Thyroid gland (tissue), 4 donors: ENCODE results near the gene IWS1. TPM values are rescaled to one million over a fixed set of nuclear protein-coding genes. Genes with fewer than 3 reads are reported as not detected.
"Not testable (repeated sequence)": the region's sequence is repeated elsewhere in the genome, so short reads cannot be mapped to it uniquely, and the experiment has no call there.

Experiments used
- DNase-seq, 2 donors: peaks; one replicate each; pipeline ENCODE4 v3.0.0-alpha.2; 2019
- H3K27ac ChIP-seq, 3 donors: fragments of 200-600 bp; sonication (generic); 1 replicate in 2 of 3; 2 replicates in 1 of 3; pipeline ENCODE4 v1.5.1; 2016 to 2019; ENCODE audit warnings: mild to moderate bottlenecking in 1 of 3, moderate library complexity in 1 of 3
- H3K27me3 ChIP-seq: fragments of 200-600 bp; sonication (generic); one replicate; pipeline ENCODE4 v1.5.1; 2019
- H3K36me3 ChIP-seq, 2 donors: fragments of 200-600 bp; sonication (generic); one replicate each; pipeline ENCODE4 v1.5.1; 2016 to 2019
- H3K4me1 ChIP-seq, 2 donors: fragments of 200-600 bp; sonication (generic); one replicate each; pipeline ENCODE4 v1.5.1; 2017 to 2019
- H3K4me3 ChIP-seq, 3 donors: fragments of 200-600 bp; sonication (generic); replicated peaks in 1 of 3; 1 replicate in 2 of 3; 2 replicates in 1 of 3; pipeline ENCODE4 v1.5.1; 2016; ENCODE audit warnings: mild to moderate bottlenecking in 1 of 3
- H3K9me3 ChIP-seq: fragments of 200-600 bp; sonication (generic); one replicate; pipeline ENCODE4 v1.5.1; 2017
- POLR2A ChIP-seq, 2 donors: fragments of 450-650 bp; IDR thresholded peaks; one replicate each; pipeline ENCODE4 v1.6.1; 2017; ENCODE audit warnings: antibody characterized with exemption in 2 of 2, mild to moderate bottlenecking in 2 of 2, moderate library complexity in 1 of 2
- WGBS, 2 donors: methylation state at CpG; one replicate each; pipeline ENCODE4 v1.1.5; 2017; 5-methylcytosine and 5-hydroxymethylcytosine counted together
- intact Hi-C: fragments of 100-400 bp; cut with DNase I; formaldehyde crosslinking; loops from one replicate; pipeline ENCODE4 v1.15.1; 2023
- total RNA-seq, 4 donors: library from RNA; depleted of rRNA; stranded (reverse); fragments of >200 nt; gene quantifications; one replicate each; pipeline ENCODE4 v1.2.3, GENCODE V29; 2016
- TF ChIP-seq, protein P1 (sequence below), 6 experiments: fragments of 200-600 bp in 3 of 6; fragments of 450-650 bp in 3 of 6; sonication (generic) in 3 of 6; IDR thresholded peaks; one replicate each; pipeline ENCODE4 v1.5.1; 2016 to 2019; ENCODE audit warnings: antibody characterized with exemption in 6 of 6, mild to moderate bottlenecking in 2 of 6, inconsistent platforms in 1 of 6, moderate library complexity in 1 of 6

IWS1 gene
- total RNA-seq, 4 donors from 2014 or later, result 33.8 to 70.4 (median 42.1) TPM

DNA sequence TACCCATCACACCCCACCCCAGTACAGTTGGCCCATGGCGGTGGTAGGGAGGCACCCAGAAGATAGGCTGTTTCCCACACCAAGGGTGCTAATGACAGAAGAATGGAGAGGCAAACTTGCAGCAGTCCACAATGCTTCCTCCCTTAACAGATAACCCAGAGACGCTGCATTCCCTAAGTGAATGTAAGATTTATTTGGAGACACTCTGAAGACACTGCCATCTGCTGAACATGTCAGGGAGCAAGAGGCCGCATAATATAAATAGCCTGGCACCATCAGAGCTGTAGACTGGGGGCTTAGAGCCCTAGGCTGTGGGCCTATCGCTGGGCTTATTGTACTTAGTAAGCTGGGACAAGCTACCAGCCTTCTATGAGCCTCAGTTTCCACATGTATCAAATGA is 2.2 kb upstream of the IWS1 start:
- intact Hi-C loops, result no loop called here
- 68 to 80% methylated on average over 4 of the region's 4 CpGs for WGBS, 2 donors
- peaks cover 14 to 20% of the 10 kb centered on the region in 2 donors for H3K4me1 ChIP-seq

DNA sequence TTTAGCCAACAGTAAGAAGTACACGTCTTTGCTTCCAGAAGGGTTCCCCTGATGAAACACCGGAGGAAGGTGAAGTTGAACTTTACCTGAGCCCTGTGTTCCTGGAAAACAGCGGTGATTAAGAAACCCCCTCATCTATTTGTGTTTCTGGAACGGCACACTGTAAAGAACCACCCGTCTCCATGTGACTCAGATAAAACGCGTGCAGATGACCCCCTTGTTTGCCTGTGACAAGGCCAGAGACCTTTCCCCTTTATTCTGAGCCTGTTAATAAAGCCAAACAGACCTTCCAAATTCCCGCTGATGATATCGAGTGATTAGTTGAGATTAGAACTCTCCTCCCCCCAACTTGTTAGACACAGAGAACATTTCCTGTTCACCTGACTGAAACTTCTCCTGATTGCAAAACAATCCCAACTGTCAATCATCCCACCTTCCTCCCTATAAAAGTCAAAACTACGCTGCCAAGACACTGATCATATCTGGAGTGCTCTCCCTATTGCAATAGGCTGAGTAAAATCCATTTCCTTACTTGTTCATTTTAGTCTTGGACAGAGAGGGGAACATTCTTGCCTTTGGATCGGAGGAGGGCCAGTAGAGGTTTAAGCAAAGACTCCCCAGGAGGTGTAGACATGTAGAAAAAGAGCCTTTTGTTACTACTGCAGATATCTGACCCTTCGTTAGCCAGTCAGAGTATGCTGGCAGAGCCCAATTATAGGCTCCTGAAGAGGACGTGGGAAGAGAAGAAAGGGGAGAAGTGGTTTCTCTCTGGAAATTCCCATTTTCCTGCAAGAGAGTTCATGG is 914 bp upstream of the IWS1 start:
- 27 to 28% methylated on average over 13 of the region's 13 CpGs for WGBS, 2 donors
- Histone ChIP-seq H3K36me3 (peaks cover 0 to 12% of the 10 kb centered on the region in 2 donors), H3K27me3 (no peaks in the 10 kb centered on the region), H3K4me1 (peaks cover 14 to 20% of the 10 kb centered on the region in 2 donors), H3K9me3 (no peaks in the 10 kb centered on the region), H3K4me3 (peak overlapping the region in 2 of 3 donors; percentile 84 to 94), H3K27ac (peak overlapping the region; percentile 83 to 95 (median 92))
- no peak for TF ChIP-seq POLR2A (IDR thresholded peaks at IDR 0.05)
- TF ChIP-seq, protein P1, sequence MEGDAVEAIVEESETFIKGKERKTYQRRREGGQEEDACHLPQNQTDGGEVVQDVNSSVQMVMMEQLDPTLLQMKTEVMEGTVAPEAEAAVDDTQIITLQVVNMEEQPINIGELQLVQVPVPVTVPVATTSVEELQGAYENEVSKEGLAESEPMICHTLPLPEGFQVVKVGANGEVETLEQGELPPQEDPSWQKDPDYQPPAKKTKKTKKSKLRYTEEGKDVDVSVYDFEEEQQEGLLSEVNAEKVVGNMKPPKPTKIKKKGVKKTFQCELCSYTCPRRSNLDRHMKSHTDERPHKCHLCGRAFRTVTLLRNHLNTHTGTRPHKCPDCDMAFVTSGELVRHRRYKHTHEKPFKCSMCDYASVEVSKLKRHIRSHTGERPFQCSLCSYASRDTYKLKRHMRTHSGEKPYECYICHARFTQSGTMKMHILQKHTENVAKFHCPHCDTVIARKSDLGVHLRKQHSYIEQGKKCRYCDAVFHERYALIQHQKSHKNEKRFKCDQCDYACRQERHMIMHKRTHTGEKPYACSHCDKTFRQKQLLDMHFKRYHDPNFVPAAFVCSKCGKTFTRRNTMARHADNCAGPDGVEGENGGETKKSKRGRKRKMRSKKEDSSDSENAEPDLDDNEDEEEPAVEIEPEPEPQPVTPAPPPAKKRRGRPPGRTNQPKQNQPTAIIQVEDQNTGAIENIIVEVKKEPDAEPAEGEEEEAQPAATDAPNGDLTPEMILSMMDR (IDR thresholded peaks at IDR 0.05), result no peak
- intact Hi-C loops, result no loop called here
- DNase-seq, result no peak

More for the DNA sequence above, 2.2 kb upstream of the IWS1 start:
- Histone ChIP-seq H3K4me3 (no peak overlapping the region), H3K36me3 (no peaks in the 10 kb centered on the region), H3K27ac (no peak overlapping the region), H3K27me3 (no peaks in the 10 kb centered on the region), H3K9me3 (no peaks in the 10 kb centered on the region)
- TF ChIP-seq, protein P1 (IDR thresholded peaks at IDR 0.05), result no peak
- no peak for TF ChIP-seq POLR2A (IDR thresholded peaks at IDR 0.05)
- no peak for DNase-seq

DNA sequence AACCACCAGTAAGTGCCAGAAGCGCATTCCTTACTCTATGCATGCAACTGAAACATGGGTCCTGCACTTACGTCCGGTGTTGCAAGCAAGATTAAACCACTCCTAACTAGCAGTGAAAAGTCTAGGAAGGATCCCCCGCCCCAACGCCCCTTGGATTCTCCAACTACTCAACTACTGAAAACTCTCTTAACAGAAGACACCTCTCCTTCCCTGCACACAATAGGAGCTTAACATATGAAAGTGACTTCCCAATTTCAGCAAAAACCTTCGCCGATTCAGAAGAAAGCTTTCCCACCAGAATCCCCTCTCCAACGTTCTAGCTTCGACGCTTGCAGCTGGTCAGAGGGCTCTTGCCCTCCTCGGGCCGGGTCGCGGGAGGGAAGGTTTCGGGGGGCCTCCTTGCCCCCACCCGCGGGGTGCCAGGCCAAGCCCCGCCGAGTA is 578 bp downstream of the IWS1 start:
- intact Hi-C loops, result no loop called here
- Histone ChIP-seq H3K4me3 (peak overlapping the region; percentile 84 to 98 (median 94)), H3K27me3 (no peaks in the 10 kb centered on the region)

DNA sequence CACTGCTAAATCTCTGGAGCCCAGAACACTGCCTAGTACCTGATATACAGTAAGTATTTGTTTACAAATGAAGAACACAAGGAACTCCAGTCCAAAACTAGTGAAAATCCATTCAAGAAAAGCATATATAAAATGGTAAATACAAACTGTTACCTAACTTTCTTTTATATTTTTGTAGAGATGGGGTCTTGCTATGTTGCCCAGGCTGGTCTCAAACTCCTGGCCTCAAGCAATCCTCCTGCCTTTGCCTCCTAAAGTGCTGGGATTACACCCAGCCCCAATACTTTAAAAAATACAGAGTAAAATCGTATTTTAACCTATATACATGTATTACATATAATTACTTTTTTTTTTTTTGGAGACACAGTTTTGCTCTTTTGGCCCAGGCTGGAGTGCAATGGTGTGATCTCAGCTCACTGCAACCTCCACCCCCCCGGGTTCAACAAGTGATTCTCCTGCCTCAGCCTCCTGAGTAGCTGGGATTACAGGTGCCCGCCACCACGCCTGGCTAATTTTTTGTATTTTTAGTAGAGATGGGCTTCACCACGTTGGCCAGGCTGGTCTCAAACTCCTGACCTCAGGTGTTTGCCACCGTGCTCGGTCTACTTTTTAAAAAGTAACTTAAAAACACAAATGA is 2.0 kb downstream of the IWS1 start:
- not testable (repeated sequence) for DNase-seq, H3K27ac ChIP-seq, H3K9me3 ChIP-seq, H3K27me3 ChIP-seq, H3K4me3 ChIP-seq
- intact Hi-C loops, result loop anchor here (5.0 kb wide), 1 partner anchor 117 kb away; no protein-coding TSS in a partner anchor
- Histone ChIP-seq H3K36me3 (peaks cover 0 to 16% of the 10 kb centered on the region in 2 donors), H3K4me1 (peaks cover 14 to 20% of the 10 kb centered on the region in 2 donors)
- WGBS, 2 donors, result 90 to 91% methylated on average over 7 of the region's 7 CpGs

More for the DNA sequence above, 578 bp downstream of the IWS1 start:
- peaks cover 14 to 20% of the 10 kb centered on the region in 2 donors for H3K4me1 ChIP-seq
- H3K36me3 ChIP-seq, result peaks cover 0 to 16% of the 10 kb centered on the region in 2 donors
- no peaks in the 10 kb centered on the region for H3K9me3 ChIP-seq
- TF ChIP-seq, protein P1 (IDR thresholded peaks at IDR 0.05), result no peak
- TF ChIP-seq POLR2A (IDR thresholded peaks at IDR 0.05), result no peak
- 1% methylated on average over 12 to 19 of the region's 19 CpGs for WGBS, 2 donors
- peak overlapping the region; percentile 83 to 95 (median 92) for H3K27ac ChIP-seq
- DNase-seq, result peak; percentile 32

DNA sequence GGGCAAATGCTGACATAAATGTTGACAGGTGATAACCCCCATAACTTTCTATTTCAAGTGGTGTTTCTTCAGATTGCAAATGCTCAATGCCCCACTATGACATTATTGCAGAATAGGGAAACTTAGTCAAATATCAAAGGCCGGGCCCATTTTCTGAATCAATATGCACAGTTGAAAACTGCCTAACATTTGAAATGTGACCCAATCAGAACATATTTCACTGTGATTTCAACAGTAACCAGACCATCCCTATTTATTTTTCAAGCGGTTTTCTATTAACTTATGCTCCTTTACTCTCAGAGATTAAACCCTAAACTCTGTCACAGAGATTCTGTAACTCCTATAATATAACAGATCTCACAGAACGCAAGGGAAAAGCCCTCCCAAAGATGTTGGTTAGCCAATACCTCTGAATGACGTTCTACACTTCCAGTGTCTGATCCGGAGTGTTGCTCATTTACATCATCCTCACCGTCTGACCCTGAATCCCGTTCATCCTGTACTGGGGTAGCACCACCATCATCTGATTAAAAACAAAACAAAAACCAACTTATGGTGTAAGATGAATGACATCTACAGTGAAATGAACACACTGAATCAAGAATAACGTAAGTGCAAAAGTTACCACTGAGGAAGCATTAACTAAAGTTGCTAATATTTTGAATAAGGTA is 2.9 kb downstream of the IWS1 start:
- Histone ChIP-seq H3K27ac (no peak overlapping the region), H3K4me3 (no peak overlapping the region), H3K36me3 (peaks cover 0 to 16% of the 10 kb centered on the region in 2 donors), H3K9me3 (no peaks in the 10 kb centered on the region), H3K4me1 (peaks cover 14 to 20% of the 10 kb centered on the region in 2 donors), H3K27me3 (no peaks in the 10 kb centered on the region)
- no peak for DNase-seq
- intact Hi-C loops, result loop anchor here (5.0 kb wide), 1 partner anchor 116 kb away; no protein-coding TSS in a partner anchor
- TF ChIP-seq POLR2A (IDR thresholded peaks at IDR 0.05), result no peak
- TF ChIP-seq, protein P1 (IDR thresholded peaks at IDR 0.05), result no peak
- 83 to 90% methylated on average over 8 of the region's 8 CpGs for WGBS, 2 donors
